Lower lobe of right lung (tissue), 2 donors: ENCODE data around the gene PPIL4. TPM values are rescaled to one million over a fixed set of nuclear protein-coding genes. Genes with fewer than 3 reads are reported as not detected.
"Not testable (repeated sequence)": the region's sequence is repeated elsewhere in the genome, so short reads cannot be mapped to it uniquely, and the experiment has no call there.

Experiments used
- ATAC-seq, 2 donors: fragments of 200-7000 bp; cut with Tn5 transposase; one replicate each; pipeline ENCODE4 v1.9.1; 2020 to 2022; ENCODE audit warnings: mild to moderate bottlenecking in 2 of 2, moderate library complexity in 2 of 2
- DNase-seq: peaks from one replicate; pipeline ENCODE4 v3.0.0-alpha.2; 2020
- H3K27ac ChIP-seq: fragments of 200-600 bp; one replicate; pipeline ENCODE4 v1.8.0; 2022
- H3K27me3 ChIP-seq: fragments of 200-600 bp; one replicate; pipeline ENCODE4 v1.8.0; 2022; ENCODE audit warnings: low read depth
- H3K36me3 ChIP-seq: fragments of 200-600 bp; one replicate; pipeline ENCODE4 v1.8.0; 2022; ENCODE audit warnings: mild to moderate bottlenecking
- H3K4me1 ChIP-seq: fragments of 200-600 bp; one replicate; pipeline ENCODE4 v1.8.0; 2022
- H3K4me3 ChIP-seq: fragments of 200-600 bp; one replicate; pipeline ENCODE4 v1.8.0; 2022; ENCODE audit warnings: mild to moderate bottlenecking
- H3K9me3 ChIP-seq: fragments of 200-600 bp; one replicate; pipeline ENCODE4 v1.8.0; 2022
- CTCF ChIP-seq: fragments of 200-600 bp; IDR thresholded peaks from one replicate; pipeline ENCODE4 v1.8.0; 2022; ENCODE audit warnings: antibody characterized with exemption, mild to moderate bottlenecking
- intact Hi-C: fragments of 100-400 bp; cut with DNase I; formaldehyde crosslinking; loops from one replicate; pipeline ENCODE4 v1.11.0; 2022
- total RNA-seq: library from RNA; stranded (reverse); fragmentation: NEBNext Ultra II Directional; extraction: Animal tissue kit (Norgen Biotek cat#: 25700); gene quantifications from one replicate; pipeline ENCODE4 v1.2.1, GENCODE V29; 2021
- donor health status: DM: no; HTN: yes; CAD: no; lungs with severe emphysema.

PPIL4 gene
- total RNA-seq, 1 donor from 2014 or later: 28.9 TPM

DNA sequence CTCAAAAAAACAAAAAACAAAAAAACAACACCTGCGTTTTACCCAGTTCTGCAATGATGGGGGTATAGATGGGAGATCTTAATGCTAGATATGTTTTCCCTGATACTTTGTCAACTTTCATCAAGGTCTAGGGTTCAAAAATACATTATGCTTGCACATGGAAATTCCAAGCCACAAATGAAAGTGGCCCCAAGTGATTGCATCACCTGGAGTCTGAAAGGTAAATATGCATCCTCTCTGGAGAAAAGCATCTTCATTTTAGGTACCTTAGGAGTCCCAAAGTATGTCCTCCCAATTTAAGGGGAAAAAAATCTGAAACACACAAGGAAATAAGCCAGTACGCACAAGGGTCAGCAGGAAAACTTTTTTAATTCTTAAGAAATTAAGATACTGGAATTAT lies 48.5 kb downstream of the PPIL4 start:
- Histone ChIP-seq H3K4me3 (no peak overlapping the region), H3K4me1 (no peaks in the 10 kb centered on the region), H3K27me3 (no peaks in the 10 kb centered on the region), H3K27ac (no peak overlapping the region), H3K9me3 (no peaks in the 10 kb centered on the region), H3K36me3 (peaks cover 7% of the 10 kb centered on the region)
- DNase-seq (no peak), ATAC-seq (no peak)
- intact Hi-C loops: no loop called here
- no peak for TF ChIP-seq CTCF

DNA sequence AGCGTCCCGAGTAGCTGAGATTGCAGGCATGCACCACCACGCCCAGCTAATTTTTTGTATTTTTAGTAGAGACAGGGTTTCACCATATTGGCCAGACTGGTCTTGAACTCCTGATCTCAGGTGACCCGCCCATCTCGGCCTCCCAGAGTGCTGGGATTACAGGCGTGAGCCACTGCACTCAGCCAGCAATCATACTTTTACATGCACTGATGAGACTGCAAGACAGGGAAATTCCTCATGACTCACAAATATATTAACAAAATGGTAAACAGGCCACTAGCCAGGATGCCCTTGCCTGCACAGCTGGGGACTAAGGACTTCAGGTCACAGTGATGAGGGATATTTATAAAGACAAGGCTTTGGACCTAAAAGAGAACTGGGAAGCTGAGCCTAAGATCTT lies 49.2 kb downstream of the PPIL4 start:
- H3K4me1 ChIP-seq, intact Hi-C loops: not testable (repeated sequence)

GRCh38 chr6:149495349-149496016 lies 50.4 kb downstream of the PPIL4 start:
- H3K9me3 ChIP-seq, H3K27me3 ChIP-seq, H3K4me1 ChIP-seq, H3K4me3 ChIP-seq, intact Hi-C loops, H3K27ac ChIP-seq, DNase-seq, ATAC-seq, H3K36me3 ChIP-seq: not testable (repeated sequence)

More for the DNA sequence above, 49.2 kb downstream of the PPIL4 start:
- not testable (repeated sequence) for DNase-seq, H3K9me3 ChIP-seq, ATAC-seq, H3K36me3 ChIP-seq, H3K4me3 ChIP-seq, H3K27me3 ChIP-seq, H3K27ac ChIP-seq

GRCh38 chr6:149494810-149495209 lies 51.0 kb downstream of the PPIL4 start:
- H3K36me3 ChIP-seq, H3K4me3 ChIP-seq, H3K9me3 ChIP-seq, H3K27ac ChIP-seq, H3K4me1 ChIP-seq, DNase-seq, H3K27me3 ChIP-seq, ATAC-seq, intact Hi-C loops: not testable (repeated sequence)

- Histone ChIP-seq H3K27me3 (no peaks in the 10 kb centered on the region), H3K27ac (no peak overlapping the region), H3K4me3 (no peak overlapping the region), H3K9me3 (no peaks in the 10 kb centered on the region), H3K4me1 (no peaks in the 10 kb centered on the region), H3K36me3 (no peaks in the 10 kb centered on the region)
- no peak for TF ChIP-seq CTCF
- DNase-seq (no peak), ATAC-seq (peak in 1 of 2 donors; percentile 35)
- intact Hi-C loops: no loop called here
These were observed 52.0 kb downstream of the PPIL4 start for GRCh38 chr6:149493761-149494320.

DNA sequence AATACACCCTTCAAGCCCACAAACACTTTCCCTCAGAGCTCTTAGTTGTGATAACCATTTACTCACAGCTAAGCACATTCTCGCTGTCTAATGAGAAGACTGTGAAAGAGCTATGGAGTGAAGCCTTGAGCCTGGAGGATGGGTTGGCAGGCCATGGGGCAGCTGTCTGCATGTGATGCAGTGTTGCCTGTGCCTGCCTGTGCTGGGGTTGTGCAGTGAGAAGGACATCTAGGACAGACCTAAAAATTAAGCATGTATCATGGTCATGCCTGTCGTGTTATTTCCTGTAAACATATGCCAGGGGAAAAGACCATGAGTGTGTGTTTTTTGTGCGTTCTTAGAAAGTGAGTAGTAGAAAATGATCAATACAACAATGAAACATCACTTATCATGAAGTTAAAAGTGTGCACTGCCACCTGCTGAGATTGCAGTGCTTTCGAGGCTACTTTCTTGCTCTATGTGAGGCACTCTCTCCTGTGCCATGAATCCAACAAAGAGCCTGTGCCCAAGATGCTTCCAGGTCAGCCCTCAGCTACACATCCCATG lies 53.0 kb downstream of the PPIL4 start:
- Histone ChIP-seq H3K27ac (no peak overlapping the region), H3K27me3 (no peaks in the 10 kb centered on the region)
- intact Hi-C loops: no loop called here

More for the DNA sequence above, 53.0 kb downstream of the PPIL4 start:
- Histone ChIP-seq H3K36me3 (no peaks in the 10 kb centered on the region), H3K9me3 (no peaks in the 10 kb centered on the region), H3K4me1 (no peaks in the 10 kb centered on the region), H3K4me3 (no peak overlapping the region)
- no peak for ATAC-seq
- TF ChIP-seq CTCF: no peak
- DNase-seq: no peak
